Upper lobe of right lung (tissue), 1 donor: ENCODE results near the gene CMIP. TPM values are rescaled to one million over a fixed set of nuclear protein-coding genes. Genes with fewer than 3 reads are reported as not detected.

Experiments used
- ATAC-seq: fragments of 200-7000 bp; cut with Tn5 transposase; one replicate; pipeline ENCODE4 v1.9.1; 2020; ENCODE audit warnings: mild to moderate bottlenecking, moderate library complexity
- DNase-seq: peaks from one replicate; pipeline ENCODE4 v3.0.0-alpha.2; 2020
- H3K27ac ChIP-seq: fragments of 200-600 bp; one replicate; pipeline ENCODE4 v1.8.0; 2022
- H3K27me3 ChIP-seq: fragments of 200-600 bp; one replicate; pipeline ENCODE4 v1.8.0; 2022; ENCODE audit warnings: mild to moderate bottlenecking
- H3K36me3 ChIP-seq: fragments of 200-600 bp; one replicate; pipeline ENCODE4 v1.8.0; 2022
- H3K4me1 ChIP-seq: fragments of 200-600 bp; one replicate; pipeline ENCODE4 v1.8.0; 2022
- H3K4me3 ChIP-seq: fragments of 200-600 bp; one replicate; pipeline ENCODE4 v1.8.0; 2022; ENCODE audit warnings: mild to moderate bottlenecking
- H3K9me3 ChIP-seq: fragments of 200-600 bp; one replicate; pipeline ENCODE4 v1.8.0; 2022
- CTCF ChIP-seq: fragments of 200-600 bp; IDR thresholded peaks from one replicate; pipeline ENCODE4 v1.8.0; 2022; ENCODE audit warnings: antibody characterized with exemption
- intact Hi-C: fragments of 100-400 bp; cut with DNase I; formaldehyde crosslinking; loops from one replicate; pipeline ENCODE4 v1.11.0; 2022
- total RNA-seq: library from RNA; stranded (reverse); fragmentation: NEBNext Ultra II Directional; extraction: Animal tissue kit (Norgen Biotek cat#: 25700); gene quantifications from one replicate; pipeline ENCODE4 v1.2.1, GENCODE V29; 2021
- donor health status: DM: no; HTN: yes; CAD: no; lungs with severe emphysema.

CMIP gene
- total RNA-seq, 1 donor from 2014 or later, result 73.8 TPM

GRCh38 chr16:81582655-81583441, 138.2 kb downstream of the CMIP start:
- Histone ChIP-seq H3K36me3 (no peaks in the 10 kb centered on the region), H3K27ac (peak overlapping the region; percentile 76), H3K4me1 (peaks cover 24% of the 10 kb centered on the region), H3K4me3 (no peak overlapping the region), H3K9me3 (no peaks in the 10 kb centered on the region), H3K27me3 (no peaks in the 10 kb centered on the region)
- no peak for TF ChIP-seq CTCF
- intact Hi-C loops, result no loop called here
- DNase-seq, result no peak
- peak; percentile 3 for ATAC-seq

- no peaks in the 10 kb centered on the region for H3K9me3 ChIP-seq
- intact Hi-C loops, result no loop called here
- DNase-seq (peak; percentile 78), ATAC-seq (peak; percentile 72)
- no peak overlapping the region for H3K4me3 ChIP-seq
- peak overlapping the region; percentile 76 for H3K27ac ChIP-seq
- H3K36me3 ChIP-seq, result no peaks in the 10 kb centered on the region
- H3K27me3 ChIP-seq, result no peaks in the 10 kb centered on the region
- H3K4me1 ChIP-seq, result peaks cover 24% of the 10 kb centered on the region
- no peak for TF ChIP-seq CTCF
These were observed 139.5 kb downstream of the CMIP start for GRCh38 chr16:81583893-81584631.

DNA sequence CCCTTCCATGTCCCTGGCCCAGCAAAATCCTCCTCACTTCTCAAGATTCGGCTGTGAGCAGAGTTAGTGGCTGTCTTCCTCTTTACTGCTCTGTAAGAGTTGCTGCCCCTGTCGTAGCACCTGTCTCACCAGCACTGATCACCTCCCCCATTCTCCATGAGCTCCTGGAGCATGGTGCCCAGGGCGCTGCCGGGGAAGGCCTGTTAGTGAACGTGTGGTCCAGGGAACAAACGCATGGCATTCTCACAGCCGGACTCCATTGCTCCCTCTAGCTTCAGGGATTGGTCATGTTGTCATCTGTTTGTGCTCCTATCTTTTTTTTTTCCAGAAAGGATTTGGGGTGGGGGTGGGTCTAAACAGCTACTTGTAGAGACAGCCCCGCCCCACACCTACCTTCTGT, 141.2 kb downstream of the CMIP start:
- Histone ChIP-seq H3K36me3 (no peaks in the 10 kb centered on the region), H3K27me3 (no peaks in the 10 kb centered on the region), H3K9me3 (no peaks in the 10 kb centered on the region), H3K4me3 (no peak overlapping the region), H3K27ac (no peak overlapping the region), H3K4me1 (peaks cover 24% of the 10 kb centered on the region)
- intact Hi-C loops, result no loop called here
- TF ChIP-seq CTCF, result no peak
- DNase-seq (no peak), ATAC-seq (no peak)

DNA sequence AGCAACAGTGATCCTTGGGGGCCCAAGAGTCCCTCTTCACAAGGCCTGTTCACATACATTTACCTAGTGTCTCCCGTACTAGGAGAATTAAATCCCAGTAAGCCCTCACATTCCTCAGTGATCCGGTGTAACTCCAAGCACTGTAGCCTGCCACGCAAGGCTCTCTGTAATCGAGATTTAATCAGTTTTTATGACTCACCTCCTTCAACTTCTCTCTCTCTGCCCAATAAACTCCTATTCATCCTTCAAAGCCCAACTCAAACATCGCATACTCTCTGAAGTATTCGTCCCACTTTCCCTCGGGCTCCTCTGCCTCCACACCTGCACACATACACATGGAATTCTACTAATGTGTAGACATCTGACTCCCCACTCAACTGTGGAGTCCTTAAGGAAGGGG, 141.8 kb downstream of the CMIP start:
- no peak for TF ChIP-seq CTCF
- no peaks in the 10 kb centered on the region for H3K9me3 ChIP-seq
- H3K27ac ChIP-seq, result no peak overlapping the region
- H3K27me3 ChIP-seq, result no peaks in the 10 kb centered on the region
- H3K36me3 ChIP-seq, result no peaks in the 10 kb centered on the region
- H3K4me3 ChIP-seq, result no peak overlapping the region
- H3K4me1 ChIP-seq, result peaks cover 24% of the 10 kb centered on the region
- intact Hi-C loops, result no loop called here
- DNase-seq (no peak), ATAC-seq (no peak)

DNA sequence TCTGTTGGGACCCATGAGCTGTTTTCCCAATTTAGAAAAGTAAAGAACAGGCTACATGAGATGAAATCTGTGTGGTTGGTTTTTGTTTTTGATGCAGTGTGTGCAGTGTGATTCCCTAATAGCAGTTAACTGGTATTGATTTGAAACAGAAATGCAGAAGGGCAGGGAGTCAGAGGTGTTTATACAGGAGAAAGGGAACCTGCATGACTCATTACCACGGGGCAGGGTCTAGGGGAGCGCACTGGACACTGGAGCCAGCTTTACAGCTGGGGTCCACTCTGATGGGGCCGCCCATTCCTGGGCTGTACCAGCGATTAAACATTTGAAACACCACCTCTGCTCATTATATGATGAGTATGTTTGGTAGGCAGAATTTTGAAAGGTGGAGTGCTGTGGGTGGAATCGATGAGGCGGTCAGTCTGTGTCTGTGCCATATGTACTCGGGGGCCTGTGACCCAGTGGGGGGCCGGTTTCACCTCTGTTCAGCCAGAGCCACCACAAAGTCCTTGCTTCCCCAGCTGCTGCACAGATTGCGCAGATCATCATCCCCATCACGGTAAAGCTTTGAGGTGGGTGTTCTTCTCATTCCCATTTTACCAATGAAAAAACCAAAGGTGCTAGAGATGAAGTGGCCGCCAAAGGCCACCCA, 142.5 kb downstream of the CMIP start:
- Histone ChIP-seq H3K36me3 (no peaks in the 10 kb centered on the region), H3K4me1 (peaks cover 24% of the 10 kb centered on the region), H3K9me3 (no peaks in the 10 kb centered on the region), H3K27ac (no peak overlapping the region), H3K27me3 (no peaks in the 10 kb centered on the region), H3K4me3 (no peak overlapping the region)
- no peak for TF ChIP-seq CTCF
- intact Hi-C loops, result no loop called here
- DNase-seq (no peak), ATAC-seq (no peak)
